ENCODE data around the gene HS6ST1.

DNA sequence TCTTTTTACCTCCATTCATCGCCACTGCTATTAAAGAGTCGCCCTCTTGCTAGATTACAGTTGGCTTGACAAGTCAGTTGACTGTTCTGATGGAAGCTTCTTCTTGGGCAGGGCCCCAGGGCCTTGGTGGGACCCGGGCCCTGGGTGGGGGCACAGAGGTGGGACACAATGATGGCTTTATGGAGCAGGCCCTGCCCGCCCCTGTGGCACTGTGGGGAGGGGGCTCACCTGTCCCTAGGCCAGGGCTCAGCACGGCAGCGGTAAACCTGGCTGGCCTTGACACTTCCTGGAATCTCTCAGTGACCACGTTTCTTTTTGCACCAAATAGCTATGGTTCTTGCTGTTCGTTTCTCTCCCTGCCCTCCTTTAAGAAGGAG lies 4.9 kb upstream of the HS6ST1 start:
- TF ChIP-seq, protein P1, sequence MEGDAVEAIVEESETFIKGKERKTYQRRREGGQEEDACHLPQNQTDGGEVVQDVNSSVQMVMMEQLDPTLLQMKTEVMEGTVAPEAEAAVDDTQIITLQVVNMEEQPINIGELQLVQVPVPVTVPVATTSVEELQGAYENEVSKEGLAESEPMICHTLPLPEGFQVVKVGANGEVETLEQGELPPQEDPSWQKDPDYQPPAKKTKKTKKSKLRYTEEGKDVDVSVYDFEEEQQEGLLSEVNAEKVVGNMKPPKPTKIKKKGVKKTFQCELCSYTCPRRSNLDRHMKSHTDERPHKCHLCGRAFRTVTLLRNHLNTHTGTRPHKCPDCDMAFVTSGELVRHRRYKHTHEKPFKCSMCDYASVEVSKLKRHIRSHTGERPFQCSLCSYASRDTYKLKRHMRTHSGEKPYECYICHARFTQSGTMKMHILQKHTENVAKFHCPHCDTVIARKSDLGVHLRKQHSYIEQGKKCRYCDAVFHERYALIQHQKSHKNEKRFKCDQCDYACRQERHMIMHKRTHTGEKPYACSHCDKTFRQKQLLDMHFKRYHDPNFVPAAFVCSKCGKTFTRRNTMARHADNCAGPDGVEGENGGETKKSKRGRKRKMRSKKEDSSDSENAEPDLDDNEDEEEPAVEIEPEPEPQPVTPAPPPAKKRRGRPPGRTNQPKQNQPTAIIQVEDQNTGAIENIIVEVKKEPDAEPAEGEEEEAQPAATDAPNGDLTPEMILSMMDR (conservative IDR thresholded peaks at IDR 0.05 in 1 of 2, IDR thresholded peaks at IDR 0.05 in 1 of 2; ENCODE audit: low read depth in 1 of 2, low read length in 2 of 2): no peak
- TF ChIP-seq EZH2 (IDR thresholded peaks at IDR 0.05; ENCODE audit: low read length, missing control alignments): no peak
